Panc1 (cell line): ENCODE measurements around the gene USP53. TPM values are rescaled to one million over a fixed set of nuclear protein-coding genes. Genes with fewer than 3 reads are reported as not detected.
A peak's percentile ranks its signal among the peaks of the same experiment; 100 is the strongest.

ENCODE experiments used
- ATAC-seq: fragments of 200-7000 bp; cut with Tn5 transposase; 2 replicates; pipeline ENCODE4 v1.9.1; 2020; ENCODE audit warnings: mild to moderate bottlenecking, moderate library complexity
- BruUV-seq: library from RNA; stranded (reverse); fragments of 400-500 nt; replicated peaks from 2 replicates; lab custom pipeline; 2021; lab: Mats Ljungman, UMichigan
- CTCF ChIA-PET: fragments of 300-600 bp; sonication (Branson Sonifier 250); formaldehyde crosslinking; loops from one replicate; lab custom pipeline; 2022; ENCODE audit warnings: antibody characterized with exemption; lab: Charles Lee
- POLR2A ChIA-PET: fragments of 300-600 bp; sonication (Branson Sonifier 250); formaldehyde crosslinking; loops from one replicate; lab custom pipeline; 2022; ENCODE audit warnings: antibody characterized with exemption; lab: Charles Lee
- DNase-seq: peaks from one replicate; pipeline ENCODE4 v3.0.0-alpha.2; 2010; ENCODE audit warnings: low read depth, low spot score
- H3K27ac ChIP-seq: 2 replicates; pipeline ENCODE4 v1.5.1; 2011; ENCODE audit warnings: mild to moderate bottlenecking, low read length, inconsistent platforms
- H3K27me3 ChIP-seq: fragments of 200-500 bp; sonication (Bioruptor generic); 2 replicates; pipeline ENCODE4 v1.6.0; 2014; ENCODE audit warnings: low read length, inconsistent platforms; ENCODE audit not compliant: control insufficient read depth, insufficient read depth
- H3K36me3 ChIP-seq: fragments of 200-500 bp; sonication (Bioruptor generic); 2 replicates; pipeline ENCODE4 v1.5.1; 2014; ENCODE audit warnings: inconsistent platforms, mild to moderate bottlenecking, low read length, moderate library complexity; ENCODE audit not compliant: control insufficient read depth, insufficient read depth
- H3K4me1 ChIP-seq: 2 replicates; pipeline ENCODE4 v1.5.1; 2011; ENCODE audit warnings: inconsistent platforms, mild to moderate bottlenecking, low read length, moderate library complexity; ENCODE audit not compliant: control insufficient read depth, insufficient read depth
- H3K4me3 ChIP-seq, 2 experiments: 2 replicates each; pipeline ENCODE4 v1.5.1; 2011 to 2012; ENCODE audit warnings: low read depth in 2 of 2, low read length in 2 of 2, mild to moderate bottlenecking in 2 of 2, inconsistent platforms in 1 of 2, moderate library complexity in 1 of 2
- H3K9me3 ChIP-seq: fragments of 200-500 bp; sonication (Bioruptor generic); 2 replicates; pipeline ENCODE4 v1.5.1; 2014; ENCODE audit warnings: low read depth, mild to moderate bottlenecking, inconsistent platforms, low read length, moderate library complexity; ENCODE audit not compliant: control insufficient read depth, insufficient read depth
- CTCF ChIP-seq: fragments of 450-650 bp; IDR thresholded peaks from 2 replicates; pipeline ENCODE4 v1.5.1; 2017; ENCODE audit warnings: mild to moderate bottlenecking
- POLR2AphosphoS5 ChIP-seq: IDR thresholded peaks from 2 replicates; pipeline ENCODE4 v1.6.1; 2012; ENCODE audit warnings: mild to moderate bottlenecking, low read depth, low read length, moderate library complexity
- REST ChIP-seq, 2 experiments: IDR thresholded peaks; 2 replicates each; pipeline ENCODE4 v1.6.1; 2011 to 2012; ENCODE audit warnings: low read depth in 2 of 2, control low read depth in 1 of 2, low read length in 1 of 2, mild to moderate bottlenecking in 1 of 2, moderate library complexity in 1 of 2; ENCODE audit not compliant: insufficient read depth in 1 of 2
- SIN3A ChIP-seq: IDR thresholded peaks from 2 replicates; pipeline ENCODE4 v1.6.1; 2012; ENCODE audit warnings: low read depth, mild to moderate bottlenecking, low read length, moderate library complexity, borderline replicate concordance; ENCODE audit not compliant: insufficient read depth
- TCF7L2 ChIP-seq: IDR thresholded peaks from 2 replicates; pipeline ENCODE4 v1.6.1; 2011; ENCODE audit warnings: mild to moderate bottlenecking, low read depth, low read length, inconsistent platforms
- in situ Hi-C: cut with HindIII; loops from 2 replicates; pipeline ENCODE4 v1.10.0; 2016; ENCODE audit warnings: low sequenced_read_pairs, low pct_unique_long_range_greater_than_20kb
- intact Hi-C: fragments of 100-400 bp; cut with micrococcal nuclease; formaldehyde crosslinking; loops from one replicate; pipeline ENCODE4 v1.10.0; 2022; ENCODE audit not compliant: unreplicated experiment
- total RNA-seq: library from RNA; stranded (reverse); gene quantifications from one replicate; pipeline ENCODE4 v1.2.1, GENCODE V29; 2021; ENCODE audit not compliant: unreplicated experiment

Gene USP53
- total RNA-seq, 1 experiment from 2014 or later, result 5.3 TPM

GRCh38 chr4:119207051-119207450, 5.5 kb upstream of the USP53 start:
- no peaks in the 10 kb centered on the region for H3K4me1 ChIP-seq
- in situ Hi-C loops, result no loop called here
- CTCF ChIA-PET, result no interaction called here

GRCh38 chr4:119209077-119209476, 3.4 kb upstream of the USP53 start:
- intact Hi-C loops, result no loop called here
- ATAC-seq, result no peak
- in situ Hi-C loops, result no loop called here

More at GRCh38 chr4:119207051-119207450, 5.5 kb upstream of the USP53 start:
- TF ChIP-seq CTCF, result no peak
- TF ChIP-seq REST (IDR thresholded peaks at IDR 0.05; ENCODE audit: insufficient read depth in 1 of 2, low read depth in 2 of 2, low read length in 1 of 2), result no peak
- TF ChIP-seq SIN3A, result no peak
- TF ChIP-seq POLR2AphosphoS5, result no peak
- no peak for TF ChIP-seq TCF7L2
- ATAC-seq (no peak), DNase-seq (no peak)
- POLR2A ChIA-PET, result no interaction called here
- Histone ChIP-seq H3K27ac (no peak overlapping the region), H3K27me3 (no peaks in the 10 kb centered on the region), H3K4me3 (no peak overlapping the region), H3K9me3 (no peaks in the 10 kb centered on the region), H3K36me3 (no peaks in the 10 kb centered on the region)
- intact Hi-C loops, result no loop called here
- no TSS peak for BruUV-seq

More at GRCh38 chr4:119209077-119209476, 3.4 kb upstream of the USP53 start:
- DNase-seq, result peak; percentile 88
- H3K27ac ChIP-seq, result no peak overlapping the region
- H3K4me1 ChIP-seq, result no peaks in the 10 kb centered on the region
- H3K36me3 ChIP-seq, result no peaks in the 10 kb centered on the region
- no peak overlapping the region for H3K4me3 ChIP-seq
- CTCF ChIA-PET, result no interaction called here
- no TSS peak for BruUV-seq
- POLR2A ChIA-PET, result no interaction called here
- TF ChIP-seq CTCF (no peak), SIN3A (no peak), REST (IDR thresholded peaks at IDR 0.05; ENCODE audit: insufficient read depth in 1 of 2, low read depth in 2 of 2, low read length in 1 of 2) (no peak), TCF7L2 (no peak), POLR2AphosphoS5 (no peak)
- H3K9me3 ChIP-seq, result no peaks in the 10 kb centered on the region
- no peaks in the 10 kb centered on the region for H3K27me3 ChIP-seq
